SK-N-MC (cell line): Measurements from ENCODE around the gene SH3GL2.
"Not testable (repeated sequence)": the region's sequence is repeated elsewhere in the genome, so short reads cannot be mapped to it uniquely, and the experiment has no call there.

ENCODE experiments used
- DNase-seq: peaks from one replicate; pipeline ENCODE4 v3.0.0-alpha.2; 2011; ENCODE audit warnings: low read depth, low spot score
- H3K27ac ChIP-seq: fragments of 200-600 bp; sonication (generic); 2 replicates; pipeline ENCODE4 v1.5.1; 2016; ENCODE audit warnings: mixed run types
- H3K36me3 ChIP-seq: fragments of 200-600 bp; sonication (generic); 2 replicates; pipeline ENCODE4 v1.6.1; 2017; ENCODE audit warnings: antibody characterized with exemption, low read length, mixed read lengths; ENCODE audit not compliant: insufficient read depth
- H3K4me3 ChIP-seq: fragments of 200-600 bp; sonication (generic); 2 replicates; pipeline ENCODE4 v1.5.1; 2016
- H3K9ac ChIP-seq: fragments of 200-600 bp; sonication (generic); 2 replicates; pipeline ENCODE4 v1.8.0; 2017; ENCODE audit warnings: mixed run types, mixed read lengths; ENCODE audit not compliant: insufficient read length
- H3K9me3 ChIP-seq: fragments of 200-600 bp; sonication (generic); 2 replicates; pipeline ENCODE4 v1.6.1; 2017; ENCODE audit warnings: low read depth, mild to moderate bottlenecking, antibody characterized with exemption, low read length, moderate library complexity, mixed read lengths
- EZH2 ChIP-seq: fragments of 200-600 bp; sonication (generic); IDR thresholded peaks from one replicate; pipeline ENCODE4 v1.6.1; 2017; ENCODE audit warnings: antibody characterized with exemption
- FOXP2 ChIP-seq: optimal IDR thresholded peaks from 2 replicates; pipeline ENCODE3; 2011; ENCODE audit warnings: mild to moderate bottlenecking, moderate library complexity; ENCODE audit not compliant: insufficient read depth; ENCODE audit errors: extremely low read length, control extremely low read depth
- POLR2AphosphoS5 ChIP-seq: IDR thresholded peaks from 2 replicates; pipeline ENCODE4 v1.6.1; 2012; ENCODE audit warnings: mild to moderate bottlenecking, low read depth, low read length, borderline replicate concordance

The SH3GL2 gene

GRCh38 chr9:17761984-17762676, 183.3 kb downstream of the SH3GL2 start:
- Histone ChIP-seq H3K27ac (no peak overlapping the region), H3K4me3 (no peak overlapping the region), H3K9me3 (no peaks in the 10 kb centered on the region), H3K9ac (no peak overlapping the region), H3K36me3 (no peaks in the 10 kb centered on the region)
- no peak for DNase-seq
- no peak for TF ChIP-seq EZH2
- TF ChIP-seq FOXP2: no peak
- no peak for TF ChIP-seq POLR2AphosphoS5

DNA sequence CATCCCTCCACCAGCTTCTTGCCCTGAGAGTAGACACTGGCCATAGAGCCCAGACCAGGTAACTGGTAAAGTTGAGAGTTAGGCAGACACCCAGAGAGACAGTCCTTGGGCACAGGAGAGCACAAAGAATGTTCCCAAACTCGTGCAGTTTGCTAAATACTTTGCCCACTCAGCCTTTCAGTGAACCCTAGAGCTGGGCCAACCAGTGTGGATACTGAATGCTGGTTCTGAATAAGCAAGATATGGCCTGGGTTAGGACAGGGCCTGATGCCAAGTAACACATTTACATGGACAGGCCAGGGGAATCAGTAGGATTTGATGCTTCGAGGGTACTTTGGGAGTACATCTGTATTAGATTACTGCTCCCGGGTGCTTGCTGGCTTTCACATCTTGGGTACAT, 185.4 kb downstream of the SH3GL2 start:
- Histone ChIP-seq H3K27ac (no peak overlapping the region), H3K36me3 (no peaks in the 10 kb centered on the region)
- no peak for DNase-seq

GRCh38 chr9:17765131-17765530, 186.3 kb downstream of the SH3GL2 start:
- not testable (repeated sequence) for H3K27ac ChIP-seq, DNase-seq, H3K9me3 ChIP-seq, H3K9ac ChIP-seq, H3K36me3 ChIP-seq, H3K4me3 ChIP-seq

More for the DNA sequence above, 185.4 kb downstream of the SH3GL2 start:
- Histone ChIP-seq H3K9me3 (no peaks in the 10 kb centered on the region), H3K9ac (no peak overlapping the region), H3K4me3 (no peak overlapping the region)
- TF ChIP-seq POLR2AphosphoS5 (no peak), FOXP2 (no peak), EZH2 (no peak)

GRCh38 chr9:17772223-17772622, 193.4 kb downstream of the SH3GL2 start:
- H3K27ac ChIP-seq: no peak overlapping the region
- no peak overlapping the region for H3K9ac ChIP-seq
- H3K36me3 ChIP-seq: no peaks in the 10 kb centered on the region
- H3K4me3 ChIP-seq: no peak overlapping the region
- H3K9me3 ChIP-seq: no peaks in the 10 kb centered on the region
- DNase-seq: no peak
- TF ChIP-seq FOXP2: no peak
- TF ChIP-seq POLR2AphosphoS5: no peak
- TF ChIP-seq EZH2: no peak

GRCh38 chr9:17775656-17776055, 196.8 kb downstream of the SH3GL2 start:
- Histone ChIP-seq H3K9me3 (no peaks in the 10 kb centered on the region), H3K9ac (no peak overlapping the region), H3K4me3 (no peak overlapping the region), H3K27ac (no peak overlapping the region), H3K36me3 (no peaks in the 10 kb centered on the region)
- no peak for DNase-seq
- TF ChIP-seq FOXP2 (no peak), POLR2AphosphoS5 (no peak), EZH2 (no peak)

DNA sequence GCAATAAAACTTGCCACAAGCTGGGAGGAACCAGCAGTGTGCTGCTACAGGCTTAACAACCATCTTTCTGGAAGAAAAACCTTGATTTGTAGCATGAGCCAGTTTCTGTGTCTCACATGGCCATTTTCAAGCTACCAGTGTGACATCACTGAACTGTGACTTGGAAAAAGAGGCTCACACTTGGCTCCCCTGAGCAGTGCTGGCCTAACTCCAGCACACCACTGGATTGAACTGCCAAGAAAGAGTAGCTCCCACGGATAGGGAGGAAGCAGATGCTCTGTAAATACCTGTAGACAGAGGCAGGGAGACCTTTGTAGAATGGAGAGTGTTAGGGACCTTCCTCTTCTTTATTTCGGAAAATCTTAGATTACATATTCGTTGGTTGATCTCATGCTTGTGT, 197.9 kb downstream of the SH3GL2 start:
- Histone ChIP-seq H3K9ac (no peak overlapping the region), H3K27ac (no peak overlapping the region), H3K9me3 (no peaks in the 10 kb centered on the region), H3K36me3 (no peaks in the 10 kb centered on the region), H3K4me3 (no peak overlapping the region)
- DNase-seq: no peak
- TF ChIP-seq POLR2AphosphoS5: no peak
- no peak for TF ChIP-seq EZH2
- TF ChIP-seq FOXP2: no peak

- no peaks in the 10 kb centered on the region for H3K36me3 ChIP-seq
- DNase-seq: no peak
- H3K27ac ChIP-seq: no peak overlapping the region
- H3K9ac ChIP-seq: no peak overlapping the region
- no peak overlapping the region for H3K4me3 ChIP-seq
- H3K9me3 ChIP-seq: no peaks in the 10 kb centered on the region
- TF ChIP-seq POLR2AphosphoS5 (no peak), EZH2 (no peak), FOXP2 (no peak)
Measured at GRCh38 chr9:17777465-17777864, 198.6 kb downstream of the SH3GL2 start.

DNA sequence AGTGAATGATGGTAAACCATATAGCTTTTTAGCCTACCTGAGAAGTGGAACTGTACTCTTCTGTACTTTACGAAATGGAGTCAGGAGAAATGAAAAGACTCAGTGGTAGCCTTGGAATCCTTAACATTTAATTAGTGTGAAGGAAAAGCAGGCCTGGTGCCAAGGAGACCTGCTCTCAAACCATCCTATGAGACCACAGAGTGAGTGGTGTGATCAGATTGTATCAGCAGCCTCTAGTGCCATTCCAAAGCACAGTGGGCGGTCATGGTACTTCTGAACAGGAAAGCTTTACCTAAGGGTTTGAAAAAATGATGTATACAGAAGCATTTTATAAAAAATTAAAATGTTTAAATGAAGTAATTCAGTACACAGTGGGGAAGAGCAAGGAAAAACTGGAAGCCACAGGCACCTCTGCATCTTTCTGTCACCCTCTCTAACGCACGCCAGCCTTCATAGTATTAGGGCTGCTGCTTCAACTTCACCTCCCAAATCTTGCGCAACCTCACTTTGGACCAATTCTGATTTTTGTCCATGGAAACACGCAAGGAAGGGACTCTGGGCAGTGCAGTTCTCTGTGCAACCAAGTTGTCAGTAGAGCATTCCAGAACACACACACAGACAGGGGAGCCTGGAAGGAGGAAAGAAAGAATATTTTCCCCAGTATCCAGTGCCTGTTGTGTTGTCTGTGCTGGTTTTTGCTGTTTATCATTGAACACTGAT, 203.7 kb downstream of the SH3GL2 start:
- no peaks in the 10 kb centered on the region for H3K36me3 ChIP-seq
- H3K9me3 ChIP-seq: no peaks in the 10 kb centered on the region
- no peak overlapping the region for H3K27ac ChIP-seq
- H3K9ac ChIP-seq: no peak overlapping the region
- TF ChIP-seq POLR2AphosphoS5: no peak
- no peak for TF ChIP-seq FOXP2
- TF ChIP-seq EZH2: no peak
- no peak for DNase-seq
- H3K4me3 ChIP-seq: no peak overlapping the region

GRCh38 chr9:17783227-17783626, 204.4 kb downstream of the SH3GL2 start:
- Histone ChIP-seq H3K9ac (no peak overlapping the region), H3K4me3 (no peak overlapping the region), H3K9me3 (no peaks in the 10 kb centered on the region), H3K27ac (no peak overlapping the region), H3K36me3 (no peaks in the 10 kb centered on the region)
- no peak for DNase-seq
- TF ChIP-seq FOXP2 (no peak), EZH2 (no peak), POLR2AphosphoS5 (no peak)

DNA sequence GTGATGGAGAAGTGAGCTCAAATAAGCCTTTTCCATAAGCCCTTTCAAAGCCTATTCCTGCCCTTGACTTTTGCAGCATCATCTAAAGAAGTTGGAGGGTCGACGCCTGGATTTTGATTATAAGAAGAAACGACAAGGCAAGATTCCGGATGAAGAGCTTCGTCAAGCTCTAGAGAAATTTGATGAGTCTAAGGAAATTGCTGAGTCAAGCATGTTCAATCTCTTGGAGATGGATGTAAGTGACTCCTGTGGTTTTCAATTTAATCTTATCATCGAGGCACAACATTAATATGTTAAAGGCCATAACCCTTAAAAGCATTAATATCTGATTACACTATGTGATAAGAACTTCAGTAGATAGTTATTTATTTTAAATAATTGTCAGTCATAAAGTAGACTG, 210.4 kb downstream of the SH3GL2 start:
- H3K9ac ChIP-seq: no peak overlapping the region
- TF ChIP-seq FOXP2 (no peak), POLR2AphosphoS5 (no peak), EZH2 (no peak)
- no peaks in the 10 kb centered on the region for H3K9me3 ChIP-seq

More for the DNA sequence above, 210.4 kb downstream of the SH3GL2 start:
- DNase-seq: no peak
- no peaks in the 10 kb centered on the region for H3K36me3 ChIP-seq
- no peak overlapping the region for H3K27ac ChIP-seq
- no peak overlapping the region for H3K4me3 ChIP-seq
